RPMI7951 (cell line): Measurements from ENCODE around the gene SCAI. TPM values are rescaled to one million over a fixed set of nuclear protein-coding genes. Genes with fewer than 3 reads are reported as not detected.
"Not testable (repeated sequence)": the region's sequence is repeated elsewhere in the genome, so short reads cannot be mapped to it uniquely, and the experiment has no call there.

ENCODE experiments used
- DNase-seq: peaks from one replicate; pipeline ENCODE4 v3.0.0-alpha.2; 2012; ENCODE audit warnings: low read depth
- total RNA-seq: library from RNA; depleted of rRNA; stranded (reverse); fragments of >200 nt; shearing (Covaris generic); gene quantifications from 2 replicates; pipeline ENCODE4 v1.2.3, GENCODE V29; 2014

Gene SCAI
- total RNA-seq, 1 experiment from 2014 or later, result 3.5 TPM

- DNase-seq, result no peak
These were observed 7.3 kb upstream of the SCAI start for GRCh38 chr9:125150349-125151245.

GRCh38 chr9:125147401-125147951 lies 4.1 kb upstream of the SCAI start:
- no peak for DNase-seq

- DNase-seq, result no peak
These were observed 2.9 kb upstream of the SCAI start for GRCh38 chr9:125146247-125146646.

- no peak for DNase-seq
These were observed 2.1 kb upstream of the SCAI start for GRCh38 chr9:125145425-125145824.

- no peak for DNase-seq
These were observed 560 bp downstream of the SCAI start for GRCh38 chr9:125142560-125143376.

GRCh38 chr9:125141751-125142150 lies 1.6 kb downstream of the SCAI start:
- no peak for DNase-seq

- no peak for DNase-seq
These were observed 2.1 kb downstream of the SCAI start for GRCh38 chr9:125141251-125141650.

GRCh38 chr9:125140576-125140975 lies 2.8 kb downstream of the SCAI start:
- no peak for DNase-seq

- no peak for DNase-seq
These were observed 6.1 kb downstream of the SCAI start for GRCh38 chr9:125137200-125137599.

- no peak for DNase-seq
These were observed 8.4 kb downstream of the SCAI start for GRCh38 chr9:125134976-125135375.

GRCh38 chr9:125133403-125134329 lies 9.7 kb downstream of the SCAI start:
- DNase-seq, result no peak

GRCh38 chr9:125131778-125132177 lies 11.6 kb downstream of the SCAI start:
- DNase-seq, result no peak

- peak; percentile 99 for DNase-seq
These were observed 17.1 kb downstream of the SCAI start for GRCh38 chr9:125126019-125126746.

GRCh38 chr9:125125523-125125922 lies 17.8 kb downstream of the SCAI start:
- DNase-seq, result no peak

GRCh38 chr9:125121146-125121545 lies 22.2 kb downstream of the SCAI start:
- no peak for DNase-seq

- DNase-seq, result peak; percentile 38
These were observed 23.6 kb downstream of the SCAI start for GRCh38 chr9:125119643-125120286.

- DNase-seq, result not testable (repeated sequence)
These were observed 24.6 kb downstream of the SCAI start for GRCh38 chr9:125118696-125119095.

GRCh38 chr9:125114503-125114902 lies 28.8 kb downstream of the SCAI start:
- not testable (repeated sequence) for DNase-seq

- no peak for DNase-seq
These were observed 32.9 kb downstream of the SCAI start for GRCh38 chr9:125110464-125110863.

- DNase-seq, result not testable (repeated sequence)
These were observed 34.8 kb downstream of the SCAI start for GRCh38 chr9:125108541-125108940.
